Cardiac fibroblast (primary cell): ENCODE results near the gene ASXL2.

Experiments used
- DNase-seq, 2 donors: peaks; one replicate each; pipeline versions ENCODE4 v3.0.0 to v3.0.0-alpha.2; 2010; ENCODE audit warnings: low read depth in 2 of 2
- H3K4me3 ChIP-seq, 2 donors: replicated peaks in 1 of 2; 1 replicate in 1 of 2; 2 replicates in 1 of 2; pipeline ENCODE4 v1.5.1; 2011; ENCODE audit warnings: low read depth in 2 of 2, low read length in 2 of 2, mild to moderate bottlenecking in 2 of 2, moderate library complexity in 1 of 2
- CTCF ChIP-seq: IDR thresholded peaks from one replicate; pipeline ENCODE4 v1.5.1; 2011; ENCODE audit warnings: low read depth, mild to moderate bottlenecking, low read length, inconsistent platforms

ASXL2 gene

GRCh38 chr2:25749676-25750075 is 128.6 kb downstream of the ASXL2 start:
- TF ChIP-seq CTCF = no peak
- no peak for DNase-seq

GRCh38 chr2:25744055-25744454 is 134.2 kb downstream of the ASXL2 start:
- DNase-seq = no peak
- no peak for TF ChIP-seq CTCF
- H3K4me3 ChIP-seq = no peak overlapping the region

More at GRCh38 chr2:25749676-25750075, 128.6 kb downstream of the ASXL2 start:
- H3K4me3 ChIP-seq = no peak overlapping the region

- no peak overlapping the region for H3K4me3 ChIP-seq
- no peak for TF ChIP-seq CTCF
- no peak for DNase-seq
Observed at GRCh38 chr2:25743132-25743830, 135.0 kb downstream of the ASXL2 start.

GRCh38 chr2:25742501-25742900 is 135.8 kb downstream of the ASXL2 start:
- TF ChIP-seq CTCF = no peak
- no peak overlapping the region for H3K4me3 ChIP-seq
- no peak for DNase-seq

- no peak for TF ChIP-seq CTCF
- H3K4me3 ChIP-seq = no peak overlapping the region
- DNase-seq = no peak
Observed at GRCh38 chr2:25740810-25741381, 137.4 kb downstream of the ASXL2 start.

GRCh38 chr2:25738383-25739343 is 139.6 kb downstream of the ASXL2 start:
- DNase-seq = no peak
- H3K4me3 ChIP-seq = no peak overlapping the region
- no peak for TF ChIP-seq CTCF
